Upper lobe of left lung (tissue), 4 donors: ENCODE results near the gene RNASEH2C.
"Not testable (repeated sequence)": the region's sequence is repeated elsewhere in the genome, so short reads cannot be mapped to it uniquely, and the experiment has no call there.

Experiments
- CTCF ChIP-seq, 6 experiments: fragments of 450-650 bp in 4 of 6; fragments of 200-600 bp in 2 of 6; sonication (generic) in 2 of 6; IDR thresholded peaks; one replicate each; pipeline ENCODE4 v1.5.1; 2016 to 2019; ENCODE audit warnings: antibody characterized with exemption in 6 of 6
- POLR2AphosphoS5 ChIP-seq, 2 donors: sonication (generic); formaldehyde crosslinking; IDR thresholded peaks; one replicate each; pipeline ENCODE4 v1.5.1; 2017; ENCODE audit warnings: antibody characterized with exemption in 2 of 2

GRCh38 chr11:65762169-65762568 lies 41.6 kb upstream of the RNASEH2C start:
- TF ChIP-seq CTCF, POLR2AphosphoS5 (IDR thresholded peaks at IDR 0.05): not testable (repeated sequence)
